ENCODE measurements around the gene GULP1.

GRCh38 chr2:188327518-188328213, 36.0 kb downstream of the GULP1 start:
- TF ChIP-seq USF2 (CRISPR knock-in tag; IDR thresholded peaks at IDR 0.05) = no peak
- TF ChIP-seq ZNF416 (CRISPR knock-in tag; IDR thresholded peaks at IDR 0.05) = no peak
- no peak for TF ChIP-seq MAX (CRISPR knock-in tag; IDR thresholded peaks at IDR 0.05)
- TF ChIP-seq CTCF (IDR thresholded peaks at IDR 0.05) = no peak
- no peak for TF ChIP-seq TEAD4 (CRISPR knock-in tag; IDR thresholded peaks at IDR 0.05)
- no peak for TF ChIP-seq HMGA2 (CRISPR knock-in tag; IDR thresholded peaks at IDR 0.05)
- TF ChIP-seq IRF1 (CRISPR knock-in tag; IDR thresholded peaks at IDR 0.05) = no peak
- no peak for TF ChIP-seq TP53 (CRISPR knock-in tag; IDR thresholded peaks at IDR 0.05)
- no peak for TF ChIP-seq PRDM15 (CRISPR knock-in tag; IDR thresholded peaks at IDR 0.05)
- TF ChIP-seq ZBTB21 (CRISPR knock-in tag; IDR thresholded peaks at IDR 0.05; ENCODE audit: borderline replicate concordance) = no peak
- TF ChIP-seq NFATC4 (CRISPR knock-in tag; IDR thresholded peaks at IDR 0.05) = no peak
- TF ChIP-seq AR (CRISPR knock-in tag; IDR thresholded peaks at IDR 0.05) = no peak

Measured in WTC11 (cell line).